Chondrocyte (in vitro differentiated cells): ENCODE results near the gene ATP5F1B. TPM values are rescaled to one million over a fixed set of nuclear protein-coding genes. Genes with fewer than 3 reads are reported as not detected.

Experiments used
- DNase-seq: peaks from one replicate; pipeline ENCODE4 v3.0.0; 2021; ENCODE audit warnings: mixed read lengths, low spot score
- H3K27ac Mint-ChIP-seq: one replicate; pipeline ENCODE4 v1.8.0; 2021; ENCODE audit warnings: mild to moderate bottlenecking, moderate library complexity, mixed read lengths; ENCODE audit not compliant: unreplicated experiment
- H3K27me3 Mint-ChIP-seq: 2 replicates; pipeline ENCODE4 v1.8.0; 2021; ENCODE audit warnings: low read depth, mixed read lengths
- H3K36me3 Mint-ChIP-seq: 2 replicates; pipeline ENCODE4 v1.8.0; 2021; ENCODE audit warnings: low read depth, mixed read lengths
- H3K4me1 Mint-ChIP-seq: 2 replicates; pipeline ENCODE4 v1.8.0; 2021; ENCODE audit warnings: low read depth, mild to moderate bottlenecking, mixed read lengths
- H3K4me3 Mint-ChIP-seq: one replicate; pipeline ENCODE4 v1.8.0; 2021; ENCODE audit warnings: mild to moderate bottlenecking, moderate library complexity, mixed read lengths; ENCODE audit not compliant: unreplicated experiment
- H3K9me3 Mint-ChIP-seq: 2 replicates; pipeline ENCODE4 v1.8.0; 2021; ENCODE audit warnings: low read depth, mixed read lengths
- total RNA-seq: library from RNA; stranded (reverse); gene quantifications from 3 replicates; pipeline ENCODE4 v1.2.1, GENCODE V29; 2021
- TF ChIP-seq, protein P1 (sequence below): fragments of 200-600 bp; sonication (generic); IDR thresholded peaks from 2 replicates; pipeline ENCODE4 v1.5.0; 2021; ENCODE audit warnings: antibody characterized with exemption, mild to moderate bottlenecking, moderate library complexity

The ATP5F1B gene
- total RNA-seq, 1 donor from 2014 or later, result 380 TPM

DNA sequence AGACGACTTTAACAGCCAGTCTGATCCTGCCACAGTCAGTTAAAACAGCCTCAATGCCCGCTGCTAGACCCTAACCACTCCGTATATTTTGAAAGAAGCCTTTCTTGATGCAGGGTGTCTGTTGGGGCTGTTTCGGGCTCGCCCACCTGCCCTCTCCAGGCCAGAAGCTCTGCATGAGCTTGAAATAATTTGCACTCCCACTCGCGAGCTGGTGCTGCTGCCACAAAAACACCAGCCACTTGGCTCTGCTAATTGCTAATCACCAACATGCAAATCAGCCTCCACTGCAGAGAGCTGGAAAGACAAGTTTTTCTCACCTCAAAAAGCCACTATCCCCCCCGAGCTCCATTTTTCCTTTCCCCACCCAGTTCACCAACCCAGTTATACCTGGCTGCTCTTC, 31.2 kb downstream of the ATP5F1B start:
- Mint-ChIP-seq H3K4me3 (no peak overlapping the region), H3K36me3 (peaks cover 59% of the 10 kb centered on the region), H3K27ac (no peak overlapping the region), H3K4me1 (no peaks in the 10 kb centered on the region), H3K27me3 (no peaks in the 10 kb centered on the region), H3K9me3 (no peaks in the 10 kb centered on the region)
- no peak for DNase-seq
- TF ChIP-seq, protein P1, sequence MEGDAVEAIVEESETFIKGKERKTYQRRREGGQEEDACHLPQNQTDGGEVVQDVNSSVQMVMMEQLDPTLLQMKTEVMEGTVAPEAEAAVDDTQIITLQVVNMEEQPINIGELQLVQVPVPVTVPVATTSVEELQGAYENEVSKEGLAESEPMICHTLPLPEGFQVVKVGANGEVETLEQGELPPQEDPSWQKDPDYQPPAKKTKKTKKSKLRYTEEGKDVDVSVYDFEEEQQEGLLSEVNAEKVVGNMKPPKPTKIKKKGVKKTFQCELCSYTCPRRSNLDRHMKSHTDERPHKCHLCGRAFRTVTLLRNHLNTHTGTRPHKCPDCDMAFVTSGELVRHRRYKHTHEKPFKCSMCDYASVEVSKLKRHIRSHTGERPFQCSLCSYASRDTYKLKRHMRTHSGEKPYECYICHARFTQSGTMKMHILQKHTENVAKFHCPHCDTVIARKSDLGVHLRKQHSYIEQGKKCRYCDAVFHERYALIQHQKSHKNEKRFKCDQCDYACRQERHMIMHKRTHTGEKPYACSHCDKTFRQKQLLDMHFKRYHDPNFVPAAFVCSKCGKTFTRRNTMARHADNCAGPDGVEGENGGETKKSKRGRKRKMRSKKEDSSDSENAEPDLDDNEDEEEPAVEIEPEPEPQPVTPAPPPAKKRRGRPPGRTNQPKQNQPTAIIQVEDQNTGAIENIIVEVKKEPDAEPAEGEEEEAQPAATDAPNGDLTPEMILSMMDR, result no peak

DNA sequence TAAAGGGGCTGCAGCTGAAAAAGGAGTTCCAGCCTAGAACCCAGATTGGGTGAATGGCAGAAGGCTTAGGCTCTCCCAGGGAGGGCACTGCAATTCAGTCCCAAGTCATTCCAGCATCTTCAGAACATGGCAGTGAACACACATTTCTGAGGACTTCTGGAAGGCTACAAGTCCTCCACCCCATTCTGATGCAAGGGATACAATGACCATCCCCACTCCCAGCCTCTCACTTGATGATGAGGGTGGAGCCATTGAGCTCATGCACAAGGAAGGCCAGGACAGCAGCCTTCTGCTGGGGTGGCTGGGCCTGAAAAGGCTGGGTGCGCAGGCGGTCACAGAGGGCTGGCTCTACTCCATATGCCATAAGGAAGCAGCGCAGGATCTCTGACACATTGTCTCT, 41.4 kb downstream of the ATP5F1B start:
- Mint-ChIP-seq H3K27ac (no peak overlapping the region), H3K27me3 (no peaks in the 10 kb centered on the region), H3K4me1 (no peaks in the 10 kb centered on the region), H3K36me3 (peaks cover 58% of the 10 kb centered on the region), H3K4me3 (no peak overlapping the region), H3K9me3 (no peaks in the 10 kb centered on the region)
- TF ChIP-seq, protein P1, result no peak
- no peak for DNase-seq

DNA sequence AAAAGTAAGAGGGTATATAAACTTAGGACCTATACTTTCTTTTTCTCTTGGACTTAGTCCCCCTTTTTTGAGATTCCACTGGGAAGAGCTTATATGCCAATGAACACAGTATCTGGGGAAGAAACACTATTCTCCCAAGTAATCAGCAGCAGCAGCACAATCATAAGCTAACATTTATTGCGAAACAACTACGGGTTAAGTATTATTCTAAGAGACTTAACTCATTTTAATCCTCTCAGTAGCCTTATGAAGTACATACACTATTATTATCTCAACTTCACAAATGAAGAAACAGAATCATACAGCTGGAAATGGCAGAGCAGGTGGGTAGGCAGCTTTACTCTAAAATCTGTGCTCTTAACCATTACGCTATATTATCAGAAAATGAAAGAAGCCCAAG, 43.5 kb downstream of the ATP5F1B start:
- TF ChIP-seq, protein P1, result no peak
- peaks cover under 1% of the 10 kb centered on the region for H3K4me1 Mint-ChIP-seq
- H3K9me3 Mint-ChIP-seq, result no peaks in the 10 kb centered on the region
- H3K27me3 Mint-ChIP-seq, result no peaks in the 10 kb centered on the region
- no peak overlapping the region for H3K27ac Mint-ChIP-seq
- DNase-seq, result no peak
- H3K4me3 Mint-ChIP-seq, result no peak overlapping the region
- H3K36me3 Mint-ChIP-seq, result peaks cover 59% of the 10 kb centered on the region

DNA sequence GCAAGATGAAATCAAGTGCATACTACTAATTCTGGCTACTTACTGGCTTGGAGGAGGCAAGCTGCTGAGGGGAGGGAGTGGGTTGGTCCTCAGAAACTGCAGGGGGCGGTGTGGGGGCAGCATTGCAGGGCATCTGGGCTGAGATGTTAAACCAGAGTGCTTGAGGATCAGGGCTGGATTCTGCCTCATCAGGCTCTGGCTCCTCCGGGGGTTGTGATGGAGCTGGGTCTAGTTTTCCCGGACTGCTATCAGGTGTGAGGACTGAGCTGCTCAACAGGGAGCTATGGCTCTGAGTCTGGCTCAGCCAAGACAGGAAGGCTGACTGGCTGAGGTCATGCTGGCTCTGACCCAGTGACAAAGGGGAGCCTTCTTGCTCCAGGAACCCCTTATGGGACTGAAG, 44.3 kb downstream of the ATP5F1B start:
- Mint-ChIP-seq H3K27ac (no peak overlapping the region), H3K4me1 (peaks cover 6% of the 10 kb centered on the region)

DNA sequence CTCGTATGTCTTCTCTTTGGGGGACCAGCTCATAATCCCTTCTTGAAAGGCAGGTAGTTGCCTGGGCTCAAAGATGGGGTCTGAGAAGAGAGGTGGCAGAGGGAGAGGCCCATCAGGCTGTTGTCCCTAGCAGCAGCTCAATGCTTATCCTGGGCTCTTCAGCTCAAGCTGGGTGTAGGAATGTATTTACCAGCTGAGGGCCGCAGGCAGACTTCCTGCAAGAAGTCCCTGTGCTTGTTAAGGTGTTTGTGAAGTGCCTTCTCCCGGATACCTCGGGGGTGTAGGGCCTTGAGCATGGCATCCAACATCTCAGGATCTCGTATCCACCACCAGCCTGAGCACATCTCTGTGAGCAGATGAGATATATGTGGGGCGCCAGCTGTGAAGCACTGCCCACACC, 45.0 kb downstream of the ATP5F1B start:
- Mint-ChIP-seq H3K36me3 (peaks cover 59% of the 10 kb centered on the region), H3K4me3 (no peak overlapping the region)
- TF ChIP-seq, protein P1, result no peak

More for the DNA sequence above, 44.3 kb downstream of the ATP5F1B start:
- DNase-seq, result no peak
- H3K4me3 Mint-ChIP-seq, result no peak overlapping the region
- no peaks in the 10 kb centered on the region for H3K27me3 Mint-ChIP-seq
- H3K9me3 Mint-ChIP-seq, result no peaks in the 10 kb centered on the region
- TF ChIP-seq, protein P1, result peak; percentile 30
- H3K36me3 Mint-ChIP-seq, result peaks cover 62% of the 10 kb centered on the region

More for the DNA sequence above, 45.0 kb downstream of the ATP5F1B start:
- Mint-ChIP-seq H3K9me3 (no peaks in the 10 kb centered on the region), H3K27ac (no peak overlapping the region), H3K4me1 (peaks cover 6% of the 10 kb centered on the region), H3K27me3 (no peaks in the 10 kb centered on the region)
- no peak for DNase-seq
